GM21786 (cell line): ENCODE data around the gene LTBP1.
"Not testable (repeated sequence)": the region's sequence is repeated elsewhere in the genome, so short reads cannot be mapped to it uniquely, and the experiment has no call there.

Source experiments
- ATAC-seq: cut with Tn5 transposase; IDR thresholded peaks from one replicate; pipeline ENCODE4 v1.9.1; 2021; ENCODE audit not compliant: unreplicated experiment

The LTBP1 gene, protein sequence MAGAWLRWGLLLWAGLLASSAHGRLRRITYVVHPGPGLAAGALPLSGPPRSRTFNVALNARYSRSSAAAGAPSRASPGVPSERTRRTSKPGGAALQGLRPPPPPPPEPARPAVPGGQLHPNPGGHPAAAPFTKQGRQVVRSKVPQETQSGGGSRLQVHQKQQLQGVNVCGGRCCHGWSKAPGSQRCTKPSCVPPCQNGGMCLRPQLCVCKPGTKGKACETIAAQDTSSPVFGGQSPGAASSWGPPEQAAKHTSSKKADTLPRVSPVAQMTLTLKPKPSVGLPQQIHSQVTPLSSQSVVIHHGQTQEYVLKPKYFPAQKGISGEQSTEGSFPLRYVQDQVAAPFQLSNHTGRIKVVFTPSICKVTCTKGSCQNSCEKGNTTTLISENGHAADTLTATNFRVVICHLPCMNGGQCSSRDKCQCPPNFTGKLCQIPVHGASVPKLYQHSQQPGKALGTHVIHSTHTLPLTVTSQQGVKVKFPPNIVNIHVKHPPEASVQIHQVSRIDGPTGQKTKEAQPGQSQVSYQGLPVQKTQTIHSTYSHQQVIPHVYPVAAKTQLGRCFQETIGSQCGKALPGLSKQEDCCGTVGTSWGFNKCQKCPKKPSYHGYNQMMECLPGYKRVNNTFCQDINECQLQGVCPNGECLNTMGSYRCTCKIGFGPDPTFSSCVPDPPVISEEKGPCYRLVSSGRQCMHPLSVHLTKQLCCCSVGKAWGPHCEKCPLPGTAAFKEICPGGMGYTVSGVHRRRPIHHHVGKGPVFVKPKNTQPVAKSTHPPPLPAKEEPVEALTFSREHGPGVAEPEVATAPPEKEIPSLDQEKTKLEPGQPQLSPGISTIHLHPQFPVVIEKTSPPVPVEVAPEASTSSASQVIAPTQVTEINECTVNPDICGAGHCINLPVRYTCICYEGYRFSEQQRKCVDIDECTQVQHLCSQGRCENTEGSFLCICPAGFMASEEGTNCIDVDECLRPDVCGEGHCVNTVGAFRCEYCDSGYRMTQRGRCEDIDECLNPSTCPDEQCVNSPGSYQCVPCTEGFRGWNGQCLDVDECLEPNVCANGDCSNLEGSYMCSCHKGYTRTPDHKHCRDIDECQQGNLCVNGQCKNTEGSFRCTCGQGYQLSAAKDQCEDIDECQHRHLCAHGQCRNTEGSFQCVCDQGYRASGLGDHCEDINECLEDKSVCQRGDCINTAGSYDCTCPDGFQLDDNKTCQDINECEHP (N-terminal part only)

DNA sequence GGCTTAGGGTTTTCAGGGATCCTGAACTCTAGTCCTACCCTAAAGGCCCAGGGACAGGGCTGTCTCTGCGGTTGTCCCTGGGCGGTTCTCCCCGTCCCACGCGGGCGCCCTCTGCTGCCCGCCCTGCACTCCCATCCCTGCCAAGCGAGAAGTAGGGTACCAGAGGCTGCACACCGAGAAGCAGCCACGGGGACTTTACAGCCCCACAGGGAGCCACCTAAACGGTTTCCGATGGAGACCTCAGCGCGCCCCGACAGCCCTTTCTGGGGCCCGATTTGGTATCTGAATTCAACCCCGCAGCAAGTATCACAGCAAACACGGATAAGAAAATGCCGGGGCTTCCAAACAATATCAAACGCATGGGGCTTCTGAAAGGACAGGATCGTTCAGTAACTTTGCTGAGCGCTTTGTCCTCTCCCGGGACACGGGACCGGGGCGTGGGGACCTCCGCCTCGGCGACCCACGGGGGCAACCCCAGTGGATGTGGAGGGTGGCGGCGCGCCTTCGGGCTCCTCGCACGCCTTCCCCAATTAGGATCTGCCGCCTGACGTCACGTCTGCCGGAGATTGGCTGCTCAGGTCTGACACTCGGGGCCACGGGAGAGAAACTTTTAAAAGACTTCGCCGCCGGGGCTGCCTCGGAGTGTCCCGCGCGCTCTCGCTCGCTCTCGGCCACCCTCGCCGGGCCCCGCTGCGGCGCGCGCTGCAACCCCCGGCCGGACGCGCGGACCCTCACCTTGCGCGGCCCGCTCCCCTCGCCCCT, at the start of gene LTBP1:
Gene LTBP1 (plus strand): TSS at position 640 of the 762 bp plus-strand sequence. CDS start 372 bp downstream, outside the sequence.
- ATAC-seq = peak; percentile 74

DNA sequence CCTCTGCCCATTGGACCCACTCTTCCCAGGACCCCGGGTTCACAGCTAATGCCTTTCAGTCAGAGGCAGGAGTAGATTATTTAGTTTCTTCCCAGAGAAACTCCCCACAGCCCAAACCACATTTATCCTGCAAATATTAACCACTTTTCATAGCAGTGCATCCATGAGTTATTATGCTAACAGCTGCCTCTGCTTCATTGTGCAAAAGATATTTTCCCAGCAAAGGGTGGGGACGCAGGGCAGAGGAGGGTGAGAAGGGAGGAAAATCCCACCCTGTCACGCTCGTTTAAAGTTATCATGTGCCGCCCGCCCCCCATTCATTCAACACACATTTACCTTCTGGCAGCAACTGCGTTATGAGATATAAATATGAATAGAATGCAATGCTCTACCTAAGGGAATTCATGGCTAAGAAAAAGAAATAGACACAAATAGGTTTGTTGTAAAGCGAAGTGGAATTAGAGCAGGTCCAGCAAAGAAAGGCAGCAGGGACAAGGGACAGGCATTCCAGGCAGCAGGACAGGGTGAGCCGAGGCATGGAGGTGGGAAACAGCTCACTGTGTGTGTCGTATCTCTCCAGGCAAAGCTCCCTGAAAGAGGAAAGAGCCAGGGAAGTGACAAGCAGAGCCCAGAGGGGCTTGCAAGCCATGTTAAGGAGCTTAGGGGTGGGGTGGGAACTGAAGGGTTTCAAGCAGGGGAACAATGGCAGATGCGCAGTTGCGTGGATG, 46.3 kb upstream of the LTBP1 start:
- no peak for ATAC-seq

DNA sequence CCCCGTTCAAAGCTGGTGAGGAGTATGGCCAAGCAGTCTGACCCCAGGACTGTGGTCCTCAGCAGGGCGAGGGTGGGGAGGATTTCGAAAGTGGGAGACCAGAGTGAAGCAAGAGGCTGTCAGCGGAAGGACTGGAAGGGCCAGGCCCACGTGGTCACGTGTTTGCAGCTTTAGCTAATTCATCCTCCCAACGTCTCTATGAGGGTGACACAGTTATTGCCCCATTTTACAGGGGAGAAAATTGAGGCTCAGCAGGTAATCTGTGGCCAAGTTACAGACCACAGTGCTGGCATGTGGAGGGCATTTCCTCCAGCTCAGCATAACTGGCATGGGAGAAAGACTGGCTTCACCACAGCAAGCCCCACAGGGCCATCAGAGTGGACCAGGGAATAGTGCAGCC, 45.4 kb upstream of the LTBP1 start:
- ATAC-seq = no peak

DNA sequence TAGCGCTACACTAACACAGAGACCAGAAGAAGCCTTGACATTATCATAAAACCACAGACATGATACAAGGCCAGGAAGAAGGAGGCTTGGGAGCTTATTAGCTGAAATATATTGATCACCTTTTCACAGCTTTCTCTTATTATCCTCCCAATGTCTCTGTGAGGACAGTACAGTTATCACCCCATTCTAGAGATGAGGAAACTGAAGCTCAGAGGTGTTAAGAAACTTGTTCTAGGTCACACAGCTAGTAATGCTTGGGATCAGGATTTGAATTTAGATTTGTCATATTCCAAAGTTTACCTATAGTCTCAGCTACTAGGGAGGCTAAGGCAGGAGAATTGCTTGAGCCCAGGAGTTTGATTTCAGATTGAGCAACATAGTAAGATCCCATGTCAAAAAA, 44.6 kb upstream of the LTBP1 start:
- no peak for ATAC-seq

DNA sequence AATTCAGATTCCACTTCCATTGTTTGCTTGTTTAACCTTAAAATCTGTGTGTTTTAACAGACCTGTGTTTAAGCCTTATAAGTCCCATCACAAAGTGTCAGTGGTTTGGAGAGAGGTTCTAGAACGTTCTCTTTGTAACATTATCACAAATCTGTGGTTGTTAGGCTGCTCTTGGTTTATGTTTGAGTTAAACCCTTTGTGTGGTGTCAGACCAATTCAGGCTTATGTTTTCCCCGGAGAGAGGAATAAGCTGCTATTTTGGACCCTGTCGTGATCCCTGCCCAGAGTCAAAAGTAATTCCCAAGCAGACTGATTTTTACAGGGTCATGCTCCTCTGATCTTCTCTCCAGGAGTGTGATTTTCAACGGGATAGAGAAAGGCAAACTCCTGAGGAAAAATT, 43.8 kb upstream of the LTBP1 start:
- ATAC-seq = no peak

DNA sequence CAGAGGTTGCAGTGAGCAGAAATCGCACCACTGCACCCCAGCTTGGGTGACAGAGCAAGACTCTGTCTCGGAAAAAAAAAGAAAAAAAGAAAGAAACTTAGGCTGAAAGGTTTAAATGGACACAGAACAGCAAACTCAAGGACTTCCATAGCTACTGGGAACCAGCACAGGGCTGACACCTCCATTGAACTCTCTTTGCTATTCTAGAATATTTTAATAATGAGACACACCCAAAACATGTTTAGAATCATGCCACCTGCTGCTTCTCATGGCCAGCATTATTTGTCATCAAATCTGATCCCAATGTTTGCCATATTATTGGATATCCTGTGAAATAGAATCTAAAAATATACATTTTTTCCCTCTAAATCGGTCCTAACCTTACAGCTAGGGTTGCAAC, 42.7 kb upstream of the LTBP1 start:
- no peak for ATAC-seq

DNA sequence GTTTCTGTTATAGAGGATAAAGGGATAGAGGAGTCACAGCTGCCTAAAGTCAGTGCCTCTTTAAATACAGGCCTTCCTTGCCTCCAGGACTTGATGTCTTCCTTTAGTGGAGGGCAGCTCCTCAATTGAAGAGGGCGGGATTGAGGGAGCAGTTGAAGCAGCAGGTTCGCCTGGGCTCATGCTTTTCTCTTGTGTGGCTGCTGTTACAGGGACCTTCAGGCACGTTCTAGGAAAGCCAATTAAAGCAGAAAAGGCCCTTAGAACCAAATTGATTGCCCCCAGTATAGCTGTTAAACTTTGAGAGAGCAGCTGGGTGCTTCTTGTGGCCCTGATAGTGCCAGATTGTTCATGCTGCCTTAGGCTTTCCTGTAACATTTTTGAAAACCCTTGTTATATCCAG, 42.0 kb upstream of the LTBP1 start:
- ATAC-seq = no peak

DNA sequence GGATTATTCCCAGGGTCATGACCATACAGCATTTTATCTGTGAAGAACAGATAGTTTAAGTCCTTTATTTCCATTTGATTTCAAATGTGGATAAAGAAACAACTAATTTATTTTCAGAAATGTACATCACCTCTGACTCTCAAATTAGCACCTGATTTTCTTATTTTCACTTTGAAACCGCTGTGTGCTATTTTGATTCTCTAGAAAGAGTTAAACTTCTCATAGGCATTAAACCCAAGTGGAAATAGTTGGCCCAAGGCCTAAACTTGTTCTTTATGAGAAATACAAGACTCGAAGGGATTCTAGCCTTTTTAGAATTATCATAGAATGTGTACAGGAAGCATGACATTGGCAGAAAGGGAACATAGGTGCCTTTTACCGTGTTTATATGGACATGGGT, 41.5 kb upstream of the LTBP1 start:
- no peak for ATAC-seq

DNA sequence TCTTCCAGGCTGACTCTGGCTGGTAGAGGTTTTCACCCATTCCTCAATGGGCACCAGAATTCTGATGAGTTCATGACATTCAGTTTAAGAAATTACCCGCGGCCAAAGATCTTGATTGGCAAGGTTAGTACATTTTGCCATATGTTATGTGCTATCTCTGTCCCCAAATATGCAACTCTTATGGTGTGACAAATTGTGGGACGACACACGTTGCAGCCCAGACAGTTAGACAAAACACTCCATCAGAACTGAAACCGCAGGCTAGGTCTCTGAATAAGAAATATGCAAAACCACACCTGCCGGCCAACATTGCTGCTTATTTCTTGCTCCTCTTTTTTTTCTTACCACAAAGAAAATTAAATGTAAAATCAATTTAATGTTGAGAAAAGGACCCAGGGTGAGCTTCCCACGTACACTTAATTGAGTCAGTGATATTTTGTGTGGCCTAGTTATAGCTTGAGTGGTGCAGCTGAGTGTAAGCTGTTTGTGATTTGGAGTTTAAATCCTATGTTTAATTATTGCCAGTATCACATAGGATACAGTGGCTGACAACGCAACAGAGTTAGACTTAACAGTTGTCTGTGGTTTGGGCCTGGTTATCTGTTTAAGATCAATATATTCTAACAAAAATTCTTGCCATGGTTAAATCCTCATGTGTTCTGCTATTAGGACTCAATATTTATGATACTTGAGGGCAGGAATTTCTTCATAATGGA, 35.7 kb upstream of the LTBP1 start:
- ATAC-seq = peak; percentile 88

DNA sequence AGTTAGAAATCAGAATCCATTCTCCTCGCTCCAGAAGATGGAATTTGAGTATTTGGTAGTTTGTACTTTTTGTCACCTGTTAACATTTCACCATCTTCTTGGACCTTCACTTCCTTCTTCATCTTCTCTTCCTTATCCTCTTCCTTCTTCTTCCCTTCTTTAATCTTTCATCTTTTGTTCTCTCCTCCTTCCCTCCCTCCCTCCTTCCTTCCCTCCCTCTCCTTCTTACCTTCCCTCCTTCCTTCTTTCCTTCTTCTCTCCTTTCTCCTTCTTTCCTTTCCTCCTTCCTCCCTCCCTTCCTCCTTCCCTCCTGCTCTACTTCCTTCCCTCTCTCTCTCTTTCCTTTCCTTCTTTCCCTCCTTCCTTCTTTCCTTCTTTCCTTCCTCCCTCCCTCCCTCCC, 31.1 kb upstream of the LTBP1 start:
- no peak for ATAC-seq

DNA sequence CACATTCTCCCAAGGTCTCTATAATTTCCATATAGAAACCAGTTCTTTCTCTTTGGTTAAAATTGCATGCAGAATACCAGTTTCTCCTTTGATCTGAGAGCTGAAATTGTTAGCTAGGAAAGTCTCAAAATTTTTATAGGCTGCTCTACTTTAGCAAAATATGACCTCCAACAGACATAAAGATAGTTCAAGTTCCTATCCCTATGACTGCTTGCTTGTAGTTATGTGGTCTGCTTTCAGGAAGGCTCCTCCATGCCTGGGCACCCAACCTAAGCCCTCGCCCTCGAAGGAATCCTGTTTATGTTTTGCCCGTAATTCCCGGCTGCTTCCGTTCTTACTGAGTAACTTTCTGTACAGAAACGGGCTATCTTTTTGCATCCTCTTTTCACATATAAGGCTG, 28.0 kb upstream of the LTBP1 start:
- no peak for ATAC-seq

DNA sequence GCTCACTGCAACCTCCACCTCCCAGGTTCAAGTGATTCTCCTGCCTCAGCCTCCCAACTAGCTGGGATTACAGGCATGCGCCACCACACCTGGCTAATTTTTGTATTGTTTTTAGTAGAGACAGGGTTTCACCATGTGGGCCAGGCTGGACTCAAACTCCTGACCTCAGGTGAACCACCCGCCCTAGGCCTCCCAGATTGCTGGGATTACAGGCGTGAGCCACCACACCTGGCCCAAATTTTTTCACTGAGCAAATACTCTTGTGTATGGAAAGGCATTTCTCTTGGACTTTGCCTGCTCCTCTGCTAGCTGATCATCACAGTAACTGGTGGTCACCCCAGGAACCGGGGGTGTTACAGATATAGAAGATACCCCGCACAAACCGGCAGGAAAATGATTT, 26.9 kb upstream of the LTBP1 start:
- not testable (repeated sequence) for ATAC-seq

DNA sequence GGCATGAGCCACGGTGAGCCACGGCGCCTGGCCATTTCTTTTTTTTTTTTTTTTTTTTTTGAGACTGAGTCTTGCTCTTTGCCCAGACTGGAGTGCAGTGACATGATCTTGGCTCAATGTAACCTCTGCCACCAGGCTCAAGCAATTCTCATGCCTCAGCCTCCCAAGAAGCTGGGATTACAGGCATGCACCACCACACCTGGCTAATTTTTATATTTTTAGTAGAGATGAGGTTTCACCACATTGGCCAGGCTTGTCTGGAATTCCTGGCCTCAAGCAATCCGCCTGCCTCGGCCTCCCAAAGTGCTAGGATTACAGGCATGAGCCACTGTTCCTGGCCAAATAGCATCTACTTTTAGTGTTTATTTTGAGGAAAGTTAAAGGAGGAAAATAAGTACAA, 25.3 kb upstream of the LTBP1 start:
- ATAC-seq = not testable (repeated sequence)

DNA sequence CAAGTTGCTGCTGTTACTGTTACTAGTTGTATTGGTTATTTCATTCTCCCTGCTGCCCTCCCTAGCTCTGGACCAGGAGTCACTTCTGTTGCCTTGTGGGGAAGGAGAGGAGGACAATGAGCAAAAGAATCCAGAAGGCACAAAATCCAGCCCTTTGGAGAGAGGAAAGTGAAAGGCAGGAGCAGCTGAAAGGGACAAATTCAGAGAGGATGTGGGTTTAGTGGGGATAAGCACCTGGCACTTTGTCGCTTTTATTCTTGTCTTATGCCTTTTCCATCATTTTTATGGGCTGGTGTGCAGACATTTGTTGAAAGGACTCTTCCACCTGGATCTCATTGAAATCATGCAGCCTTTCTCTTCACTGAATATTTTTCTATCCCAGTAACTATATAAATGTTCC, 24.3 kb upstream of the LTBP1 start:
- no peak for ATAC-seq

DNA sequence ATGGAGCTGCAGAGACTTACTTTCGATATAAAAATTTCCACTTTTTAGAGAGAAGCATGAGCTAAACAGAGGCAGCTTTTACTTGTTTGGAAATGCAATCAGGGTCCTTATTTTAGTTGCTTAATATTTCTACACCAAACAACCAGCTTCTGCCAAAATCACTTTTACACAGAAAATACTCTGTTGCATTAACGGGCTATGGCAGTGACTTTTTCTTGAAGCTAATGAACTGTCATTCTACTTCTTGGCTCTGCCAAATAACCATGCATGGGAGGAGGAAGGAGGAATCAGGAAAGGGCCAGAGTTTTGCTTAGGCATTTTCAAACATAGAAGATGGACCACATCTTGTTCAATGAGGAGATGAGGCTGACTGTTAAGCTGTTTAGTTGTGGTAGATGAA, 23.6 kb upstream of the LTBP1 start:
- no peak for ATAC-seq

DNA sequence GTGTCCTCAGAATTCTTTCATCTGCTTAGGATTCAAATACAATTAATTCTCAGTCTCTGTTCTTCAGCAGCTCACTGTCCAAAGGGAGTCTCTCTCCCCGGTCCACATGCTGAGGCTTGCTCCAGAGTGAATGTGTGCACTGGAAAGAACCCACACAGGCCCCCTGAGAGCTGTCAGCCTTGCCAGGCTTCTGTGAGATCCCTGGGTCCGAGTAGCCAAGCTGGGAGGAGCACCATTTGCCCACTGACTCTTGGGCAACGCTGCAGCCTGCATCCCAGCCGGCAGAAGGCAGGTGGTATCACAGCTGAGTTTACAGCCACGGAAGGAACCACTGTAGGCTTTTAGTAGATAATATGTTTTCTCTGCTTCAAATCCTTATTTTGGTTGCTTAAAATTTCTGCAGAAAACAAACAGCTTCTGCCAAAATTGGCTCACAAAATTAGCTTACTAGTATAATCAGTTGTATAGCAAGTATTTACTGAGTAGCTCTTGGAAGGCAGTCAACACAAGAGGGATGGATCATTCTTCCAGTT, 21.4 kb upstream of the LTBP1 start:
- no peak for ATAC-seq

DNA sequence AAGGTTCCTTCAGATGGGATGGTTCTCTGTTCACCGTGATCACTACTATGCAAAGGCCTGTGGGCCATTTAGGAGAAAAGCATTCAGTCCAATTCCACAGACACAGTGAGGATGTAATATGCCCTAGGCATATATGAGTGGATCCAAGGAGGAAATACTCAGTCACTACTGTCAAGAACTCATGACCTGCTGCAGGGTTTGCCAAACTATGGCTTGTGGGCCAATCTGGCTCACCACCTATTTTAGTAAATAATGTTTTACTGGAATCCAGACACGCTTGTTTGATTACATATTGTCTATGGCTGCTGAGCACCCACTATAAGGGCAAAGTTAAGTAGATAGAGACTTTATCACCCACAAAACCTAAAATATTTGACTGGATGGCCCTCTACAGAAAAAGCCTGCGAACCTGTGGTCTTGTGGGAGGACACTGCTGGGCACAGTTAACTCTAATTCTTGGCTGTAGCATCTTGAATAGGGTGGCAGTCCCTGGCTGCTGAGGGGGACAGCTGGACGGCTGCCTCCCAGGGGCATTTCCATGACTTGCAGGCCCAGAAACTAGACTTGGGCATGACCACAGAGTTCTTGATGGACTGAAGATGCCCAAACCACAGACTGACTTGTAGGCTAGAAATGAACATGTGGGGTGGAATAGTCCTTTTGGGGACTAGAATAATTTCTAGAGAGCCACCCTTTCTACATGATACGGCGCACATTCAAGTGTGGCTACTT, 20.6 kb upstream of the LTBP1 start:
- ATAC-seq = no peak

DNA sequence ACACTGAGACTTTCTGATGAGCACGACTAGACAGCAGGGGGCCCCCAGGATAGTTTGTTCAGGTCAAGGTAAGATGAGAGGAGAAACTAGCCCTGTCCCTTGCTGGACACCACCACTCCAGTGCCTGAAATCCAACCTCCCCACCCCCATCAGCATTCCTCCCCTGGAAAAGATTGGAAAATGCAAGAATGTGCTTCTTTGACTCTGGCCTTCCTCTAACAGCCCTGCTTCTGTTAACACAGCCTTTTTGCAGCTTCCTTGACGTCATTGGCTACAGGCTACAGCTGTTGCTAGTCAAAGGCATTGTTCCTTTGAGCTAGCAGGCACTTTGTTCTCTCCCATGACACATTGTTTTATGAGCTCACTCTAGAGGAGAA, 20.1 kb upstream of the LTBP1 start:
- no peak for ATAC-seq

DNA sequence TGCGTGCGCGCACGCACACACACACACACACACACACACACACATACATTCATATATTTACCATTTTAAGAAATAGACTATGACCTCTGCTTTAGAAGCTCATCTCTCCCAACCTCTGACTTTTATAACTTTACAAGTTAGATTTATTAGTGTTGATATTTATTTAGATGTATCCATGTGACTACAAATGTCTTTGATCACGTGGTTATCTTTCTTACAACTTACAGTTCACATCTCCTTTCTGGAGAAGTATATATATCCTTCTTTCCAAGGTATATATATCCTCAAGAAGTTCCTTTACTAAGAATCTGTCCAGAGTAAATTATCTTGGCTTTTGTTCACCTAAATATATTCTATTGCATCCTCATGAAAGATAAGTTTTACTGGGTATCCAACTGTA, 16.3 kb upstream of the LTBP1 start:
- ATAC-seq = no peak
